ENCODE data around the gene NOP16. TPM values are rescaled to one million over a fixed set of nuclear protein-coding genes. Genes with fewer than 3 reads are reported as not detected.

NOP16 gene
- total RNA-seq, 1 experiment from 2014 or later = 134 TPM

GRCh38 chr5:176366232-176366894 lies 22.0 kb downstream of the NOP16 start:
- H3K36me3 Mint-ChIP-seq (ENCODE audit: insufficient read depth, unreplicated experiment) = no peaks in the 10 kb centered on the region
- DNase-seq (ENCODE audit: unreplicated experiment) = no peak
- ChIA-PET CTCF (interaction anchor here (0.7 kb wide), 1 partner anchor 491 kb away, joined by 3 read pairs; no protein-coding TSS in a partner anchor), POLR2A (interaction anchor here (0.6 kb wide), 1 partner anchor 30 kb away, joined by 3 read pairs; no protein-coding TSS in a partner anchor)
- no peak overlapping the region for H3K27ac Mint-ChIP-seq (ENCODE audit: low read depth, unreplicated experiment)
- no TSS peak for BruUV-seq (replicated peaks)
- H3K27me3 Mint-ChIP-seq (ENCODE audit: insufficient read depth, unreplicated experiment) = no peaks in the 10 kb centered on the region
- no peaks in the 10 kb centered on the region for H3K9me3 Mint-ChIP-seq (ENCODE audit: unreplicated experiment)
- peak overlapping the region; percentile 31 for H3K4me3 Mint-ChIP-seq (ENCODE audit: unreplicated experiment)
- intact Hi-C loops (cut with micrococcal nuclease) = no loop called here
- peaks cover 6% of the 10 kb centered on the region for H3K4me1 Mint-ChIP-seq (ENCODE audit: insufficient read depth, unreplicated experiment)
- no peak for TF ChIP-seq CTCF (IDR thresholded peaks at IDR 0.05; ENCODE audit: unreplicated experiment)

GRCh38 chr5:176365351-176366231 lies 22.8 kb downstream of the NOP16 start, which contains the start of gene ARL10:
TSS of gene ARL10 (plus strand) at chr5:176365487. CDS start at chr5:176365564, 77 bp downstream.
- intact Hi-C loops (cut with micrococcal nuclease) = no loop called here
- Mint-ChIP-seq H3K36me3 (ENCODE audit: insufficient read depth, unreplicated experiment) (no peaks in the 10 kb centered on the region), H3K4me3 (ENCODE audit: unreplicated experiment) (peak within 1 kb of the TSS; percentile 31), H3K9me3 (ENCODE audit: unreplicated experiment) (no peaks in the 10 kb centered on the region), H3K27me3 (ENCODE audit: insufficient read depth, unreplicated experiment) (no peaks in the 10 kb centered on the region), H3K27ac (ENCODE audit: low read depth, unreplicated experiment) (no peak within 1 kb of the TSS), H3K4me1 (ENCODE audit: insufficient read depth, unreplicated experiment) (peaks cover 6% of the 10 kb centered on the region)
- TF ChIP-seq CTCF (IDR thresholded peaks at IDR 0.05; ENCODE audit: unreplicated experiment) = no peak
- no TSS peak for BruUV-seq (replicated peaks)
- ChIA-PET CTCF (no interaction called here), POLR2A (interaction anchor here (0.6 kb wide), 1 partner anchor 31 kb away, joined by 3 read pairs; no protein-coding TSS in a partner anchor)
- DNase-seq (ENCODE audit: unreplicated experiment) = no peak

GRCh38 chr5:176364765-176365350 lies 23.5 kb downstream of the NOP16 start:
- no peak overlapping the region for H3K27ac Mint-ChIP-seq (ENCODE audit: low read depth, unreplicated experiment)
- no peak for TF ChIP-seq CTCF (IDR thresholded peaks at IDR 0.05; ENCODE audit: unreplicated experiment)
- H3K36me3 Mint-ChIP-seq (ENCODE audit: insufficient read depth, unreplicated experiment) = no peaks in the 10 kb centered on the region
- no peak for DNase-seq (ENCODE audit: unreplicated experiment)
- H3K4me1 Mint-ChIP-seq (ENCODE audit: insufficient read depth, unreplicated experiment) = peaks cover 6% of the 10 kb centered on the region
- CTCF ChIA-PET = no interaction called here
- no peak overlapping the region for H3K4me3 Mint-ChIP-seq (ENCODE audit: unreplicated experiment)
- intact Hi-C loops (cut with micrococcal nuclease) = loop anchor here (5.0 kb wide), 1 partner anchor 82 kb away; the partner anchor contains the start of gene FAF2
- POLR2A ChIA-PET = no interaction called here
- no TSS peak for BruUV-seq (replicated peaks)
- H3K9me3 Mint-ChIP-seq (ENCODE audit: unreplicated experiment) = no peaks in the 10 kb centered on the region
- H3K27me3 Mint-ChIP-seq (ENCODE audit: insufficient read depth, unreplicated experiment) = no peaks in the 10 kb centered on the region

- intact Hi-C loops (cut with micrococcal nuclease) = loop anchor here (5.0 kb wide), 1 partner anchor 85 kb away; the partner anchor contains the start of gene FAF2
- peaks cover 18% of the 10 kb centered on the region for H3K36me3 Mint-ChIP-seq (ENCODE audit: insufficient read depth, unreplicated experiment)
- POLR2A ChIA-PET = interaction anchor here (0.7 to 3.0 kb wide), 18 partner anchors 8 to 896 kb away, joined by 3 to 51 read pairs (median 6); partner anchors contain the start of genes CDHR2, CLTB, FAF2 and HIGD2A
- DNase-seq (ENCODE audit: unreplicated experiment) = no peak
- CTCF ChIA-PET = interaction anchor here (0.5 to 1.5 kb wide), 9 partner anchors 9 to 1491 kb away, joined by 3 to 6 read pairs (median 3); partner anchors contain the start of genes HIGD2A and NOP16
- H3K4me3 Mint-ChIP-seq (ENCODE audit: unreplicated experiment) = peak overlapping the region; percentile 98
- H3K27me3 Mint-ChIP-seq (ENCODE audit: insufficient read depth, unreplicated experiment) = no peaks in the 10 kb centered on the region
- no peak for TF ChIP-seq CTCF (IDR thresholded peaks at IDR 0.05; ENCODE audit: unreplicated experiment)
- H3K4me1 Mint-ChIP-seq (ENCODE audit: insufficient read depth, unreplicated experiment) = peaks cover 17% of the 10 kb centered on the region
- no peaks in the 10 kb centered on the region for H3K9me3 Mint-ChIP-seq (ENCODE audit: unreplicated experiment)
- peak overlapping the region; percentile 97 for H3K27ac Mint-ChIP-seq (ENCODE audit: low read depth, unreplicated experiment)
- BruUV-seq (replicated peaks) = no TSS peak
Observed at GRCh38 chr5:176362233-176362490, 26.2 kb downstream of the NOP16 start.

Measured in MCF 10A (cell line).